NCI-H2081 treated with DMSO at 0.1 percent for 48 hours (cell line): ENCODE data around the gene PEAK1.
"Not testable (repeated sequence)": the region's sequence is repeated elsewhere in the genome, so short reads cannot be mapped to it uniquely, and the experiment has no call there.

ENCODE experiments used
- DNase-seq: peaks from one replicate; lab custom pipeline; 2025; lab: John Stamatoyannopoulos, UW

Gene PEAK1

GRCh38 chr15:77296773-77297337 is 123.0 kb downstream of the PEAK1 start:
- DNase-seq = no peak

- no peak for DNase-seq
Observed at GRCh38 chr15:77295446-77295845, 124.5 kb downstream of the PEAK1 start.

GRCh38 chr15:77292969-77293558 is 126.8 kb downstream of the PEAK1 start:
- no peak for DNase-seq

- no peak for DNase-seq
Observed at GRCh38 chr15:77291107-77291506, 128.8 kb downstream of the PEAK1 start.

- no peak for DNase-seq
Observed at GRCh38 chr15:77287385-77287784, 132.5 kb downstream of the PEAK1 start.

GRCh38 chr15:77285057-77285997 is 134.6 kb downstream of the PEAK1 start:
- no peak for DNase-seq

- no peak for DNase-seq
Observed at GRCh38 chr15:77282333-77282732, 137.6 kb downstream of the PEAK1 start.

- DNase-seq = no peak
Observed at GRCh38 chr15:77276943-77277342, 143.0 kb downstream of the PEAK1 start.

- no peak for DNase-seq
Observed at GRCh38 chr15:77276096-77276495, 143.8 kb downstream of the PEAK1 start.

- not testable (repeated sequence) for DNase-seq
Observed at GRCh38 chr15:77273136-77273535, 146.8 kb downstream of the PEAK1 start.

- DNase-seq = no peak
Observed at GRCh38 chr15:77266708-77267386, 153.1 kb downstream of the PEAK1 start.

- no peak for DNase-seq
Observed at GRCh38 chr15:77255385-77255784, 164.5 kb downstream of the PEAK1 start.

GRCh38 chr15:77251662-77252061 is 168.2 kb downstream of the PEAK1 start:
- no peak for DNase-seq

GRCh38 chr15:77247116-77247515 is 172.8 kb downstream of the PEAK1 start:
- DNase-seq = no peak

- no peak for DNase-seq
Observed at GRCh38 chr15:77243716-77244401, 176.0 kb downstream of the PEAK1 start.

GRCh38 chr15:77243135-77243534 is 176.8 kb downstream of the PEAK1 start:
- DNase-seq = no peak

- DNase-seq = no peak
Observed at GRCh38 chr15:77239882-77240608, 179.9 kb downstream of the PEAK1 start.

- no peak for DNase-seq
Observed at GRCh38 chr15:77235566-77235965, 184.3 kb downstream of the PEAK1 start.

GRCh38 chr15:77228828-77229227 is 191.1 kb downstream of the PEAK1 start:
- no peak for DNase-seq

GRCh38 chr15:77226652-77227051 is 193.3 kb downstream of the PEAK1 start:
- DNase-seq = no peak

GRCh38 chr15:77225646-77226045 is 194.3 kb downstream of the PEAK1 start:
- DNase-seq = no peak
